ENCODE data around the gene PYROXD2. TPM values are rescaled to one million over a fixed set of nuclear protein-coding genes. Genes with fewer than 3 reads are reported as not detected.

PYROXD2 gene
- total RNA-seq, 1 experiment from 2014 or later, result 4.0 TPM

DNA sequence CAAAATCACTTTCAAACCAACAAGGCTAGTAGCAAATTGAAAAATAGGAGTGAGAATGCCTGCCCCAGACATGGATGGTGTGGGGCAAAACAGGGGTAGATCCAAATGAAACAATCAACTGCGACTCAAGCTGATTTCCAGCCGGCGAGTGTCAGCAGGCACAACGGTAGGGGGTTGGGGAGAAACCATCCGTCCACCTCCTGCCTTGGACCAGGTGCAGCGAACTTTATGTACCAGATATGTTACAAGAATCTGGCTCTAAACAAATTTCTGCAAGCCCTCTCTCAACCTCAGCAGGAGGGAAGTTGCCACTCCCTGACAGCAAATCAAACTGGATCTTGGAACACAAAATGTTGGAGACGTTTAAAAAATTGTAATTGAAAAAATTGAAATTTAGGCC is 45.2 kb downstream of the PYROXD2 start:
- no TSS peak for BruUV-seq (replicated peaks)
- Mint-ChIP-seq H3K4me3 (ENCODE audit: unreplicated experiment) (no peak overlapping the region), H3K9me3 (ENCODE audit: unreplicated experiment) (no peaks in the 10 kb centered on the region), H3K27ac (ENCODE audit: low read depth, unreplicated experiment) (no peak overlapping the region), H3K36me3 (ENCODE audit: insufficient read depth, unreplicated experiment) (no peaks in the 10 kb centered on the region), H3K27me3 (ENCODE audit: insufficient read depth, unreplicated experiment) (peaks cover 11% of the 10 kb centered on the region), H3K4me1 (ENCODE audit: insufficient read depth, unreplicated experiment) (peaks cover 8% of the 10 kb centered on the region)
- TF ChIP-seq, protein P1, sequence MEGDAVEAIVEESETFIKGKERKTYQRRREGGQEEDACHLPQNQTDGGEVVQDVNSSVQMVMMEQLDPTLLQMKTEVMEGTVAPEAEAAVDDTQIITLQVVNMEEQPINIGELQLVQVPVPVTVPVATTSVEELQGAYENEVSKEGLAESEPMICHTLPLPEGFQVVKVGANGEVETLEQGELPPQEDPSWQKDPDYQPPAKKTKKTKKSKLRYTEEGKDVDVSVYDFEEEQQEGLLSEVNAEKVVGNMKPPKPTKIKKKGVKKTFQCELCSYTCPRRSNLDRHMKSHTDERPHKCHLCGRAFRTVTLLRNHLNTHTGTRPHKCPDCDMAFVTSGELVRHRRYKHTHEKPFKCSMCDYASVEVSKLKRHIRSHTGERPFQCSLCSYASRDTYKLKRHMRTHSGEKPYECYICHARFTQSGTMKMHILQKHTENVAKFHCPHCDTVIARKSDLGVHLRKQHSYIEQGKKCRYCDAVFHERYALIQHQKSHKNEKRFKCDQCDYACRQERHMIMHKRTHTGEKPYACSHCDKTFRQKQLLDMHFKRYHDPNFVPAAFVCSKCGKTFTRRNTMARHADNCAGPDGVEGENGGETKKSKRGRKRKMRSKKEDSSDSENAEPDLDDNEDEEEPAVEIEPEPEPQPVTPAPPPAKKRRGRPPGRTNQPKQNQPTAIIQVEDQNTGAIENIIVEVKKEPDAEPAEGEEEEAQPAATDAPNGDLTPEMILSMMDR (IDR thresholded peaks at IDR 0.05; ENCODE audit: unreplicated experiment), result no peak
- intact Hi-C loops (cut with micrococcal nuclease), result no loop called here
- CTCF ChIA-PET, result interaction anchor here (0.5 kb wide), 1 partner anchor 61 kb away, joined by 4 read pairs; no protein-coding TSS in a partner anchor
- no peak for DNase-seq (ENCODE audit: unreplicated experiment)
- POLR2A ChIA-PET, result interaction anchor here (1.7 kb wide), 1 partner anchor 33 kb away, joined by 3 read pairs; no protein-coding TSS in a partner anchor

DNA sequence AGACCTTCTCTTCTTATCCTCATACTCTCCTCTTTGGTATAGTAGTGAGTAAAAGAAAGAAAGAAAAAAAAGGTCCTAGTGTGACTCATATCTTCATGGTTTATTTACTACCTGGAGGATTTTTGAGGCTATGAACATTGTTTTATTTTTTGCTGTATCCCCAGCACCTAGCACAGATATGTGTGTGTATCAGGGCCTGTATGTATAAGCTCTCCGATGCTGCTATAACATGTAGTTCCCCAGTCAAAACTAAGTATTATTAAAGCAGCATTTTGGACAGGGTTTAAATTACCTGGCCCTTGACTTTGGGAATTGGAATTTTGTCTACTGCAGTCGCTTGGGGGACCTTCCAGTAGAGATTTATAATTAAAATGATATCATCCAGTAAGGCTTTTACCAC is 46.3 kb downstream of the PYROXD2 start:
- no TSS peak for BruUV-seq (replicated peaks)
- Mint-ChIP-seq H3K4me3 (ENCODE audit: unreplicated experiment) (no peak overlapping the region), H3K9me3 (ENCODE audit: unreplicated experiment) (no peaks in the 10 kb centered on the region), H3K27ac (ENCODE audit: low read depth, unreplicated experiment) (no peak overlapping the region), H3K4me1 (ENCODE audit: insufficient read depth, unreplicated experiment) (no peaks in the 10 kb centered on the region), H3K36me3 (ENCODE audit: insufficient read depth, unreplicated experiment) (no peaks in the 10 kb centered on the region), H3K27me3 (ENCODE audit: insufficient read depth, unreplicated experiment) (peaks cover 11% of the 10 kb centered on the region)
- POLR2A ChIA-PET, result no interaction called here
- no peak for DNase-seq (ENCODE audit: unreplicated experiment)
- CTCF ChIA-PET, result no interaction called here
- TF ChIP-seq, protein P1 (IDR thresholded peaks at IDR 0.05; ENCODE audit: unreplicated experiment), result no peak
- intact Hi-C loops (cut with micrococcal nuclease), result no loop called here

DNA sequence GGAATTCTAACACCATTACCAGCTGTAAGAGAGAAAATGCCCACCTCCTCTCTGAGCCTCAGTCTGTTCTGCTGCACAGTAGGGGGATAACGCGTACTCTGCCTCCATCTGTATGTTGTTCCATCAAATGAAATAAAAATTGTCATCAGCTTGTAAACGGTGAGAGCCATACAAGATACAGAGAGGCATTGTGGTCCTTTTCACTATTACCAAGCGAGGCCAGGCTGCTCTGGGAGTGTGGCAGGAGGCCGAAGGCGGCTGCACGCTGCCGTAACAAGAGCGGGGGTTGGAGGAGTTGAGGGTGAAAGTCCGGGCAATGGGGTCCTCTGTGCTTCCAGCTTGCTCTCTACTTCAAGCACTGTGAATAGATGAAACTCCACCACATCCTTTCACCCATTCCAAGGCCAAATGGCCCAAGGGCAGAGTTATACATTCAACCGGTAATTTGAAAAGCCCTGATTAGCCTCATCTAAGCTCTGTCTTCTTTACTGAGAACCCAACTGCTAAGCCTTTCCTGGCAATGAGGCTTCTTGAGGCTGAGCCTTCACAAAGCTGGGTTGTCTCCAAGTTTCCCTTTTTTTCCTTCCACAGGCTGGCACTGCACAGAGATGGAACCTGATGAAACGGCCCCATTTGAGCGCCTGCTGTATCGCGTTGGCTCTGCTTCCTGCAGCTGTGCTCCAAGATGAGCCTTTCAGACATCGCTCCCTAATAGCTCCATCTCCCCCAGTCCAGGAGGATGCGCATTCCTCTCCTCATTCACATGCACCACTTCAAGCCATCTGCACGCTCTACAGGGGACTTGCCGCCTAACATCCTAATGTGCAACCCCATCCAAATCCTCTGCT is 47.2 kb downstream of the PYROXD2 start:
- DNase-seq (ENCODE audit: unreplicated experiment), result no peak
- CTCF ChIA-PET, result interaction anchor here (0.6 kb wide), 1 partner anchor 10 kb away, joined by 3 read pairs; no protein-coding TSS in a partner anchor
- BruUV-seq (replicated peaks), result no TSS peak

DNA sequence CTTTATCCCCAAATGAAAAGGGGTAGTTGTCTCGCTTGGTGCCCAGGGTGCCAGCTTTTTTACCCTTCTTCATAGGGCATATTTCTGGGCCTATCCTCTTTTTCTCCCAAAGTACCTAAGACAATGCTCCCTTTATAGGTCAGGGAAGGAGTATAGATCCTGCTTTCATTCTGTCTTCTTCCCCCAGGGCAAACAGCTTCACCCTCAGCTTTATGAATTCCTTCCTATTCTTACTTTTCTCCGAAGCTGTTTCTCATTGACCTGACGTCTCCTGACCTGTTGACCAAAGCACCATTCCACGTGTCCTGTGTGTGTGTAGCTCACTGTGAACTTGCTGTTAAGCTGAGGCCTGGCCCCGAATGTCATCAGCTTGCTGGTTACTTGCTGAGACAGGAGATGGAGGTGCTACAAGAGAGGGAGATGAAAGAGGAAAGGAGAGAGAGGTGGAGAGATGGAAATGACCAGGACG is 48.9 kb downstream of the PYROXD2 start:
- no peaks in the 10 kb centered on the region for H3K4me1 Mint-ChIP-seq (ENCODE audit: insufficient read depth, unreplicated experiment)
- no peak for DNase-seq (ENCODE audit: unreplicated experiment)
- no peak overlapping the region for H3K27ac Mint-ChIP-seq (ENCODE audit: low read depth, unreplicated experiment)
- TF ChIP-seq, protein P1 (IDR thresholded peaks at IDR 0.05; ENCODE audit: unreplicated experiment), result no peak
- intact Hi-C loops (cut with micrococcal nuclease), result no loop called here
- no peaks in the 10 kb centered on the region for H3K9me3 Mint-ChIP-seq (ENCODE audit: unreplicated experiment)
- ChIA-PET POLR2A (no interaction called here), CTCF (interaction anchor here (0.6 to 0.7 kb wide), 2 partner anchors 308 to 1074 kb away, joined by 3 read pairs; no protein-coding TSS in a partner anchor)
- no peaks in the 10 kb centered on the region for H3K36me3 Mint-ChIP-seq (ENCODE audit: insufficient read depth, unreplicated experiment)
- no TSS peak for BruUV-seq (replicated peaks)
- peaks cover 11% of the 10 kb centered on the region for H3K27me3 Mint-ChIP-seq (ENCODE audit: insufficient read depth, unreplicated experiment)
- H3K4me3 Mint-ChIP-seq (ENCODE audit: unreplicated experiment), result no peak overlapping the region

More for the DNA sequence above, 47.2 kb downstream of the PYROXD2 start:
- TF ChIP-seq, protein P1 (IDR thresholded peaks at IDR 0.05; ENCODE audit: unreplicated experiment), result no peak
- no peaks in the 10 kb centered on the region for H3K4me1 Mint-ChIP-seq (ENCODE audit: insufficient read depth, unreplicated experiment)
- POLR2A ChIA-PET, result no interaction called here
- no peaks in the 10 kb centered on the region for H3K9me3 Mint-ChIP-seq (ENCODE audit: unreplicated experiment)
- no peaks in the 10 kb centered on the region for H3K36me3 Mint-ChIP-seq (ENCODE audit: insufficient read depth, unreplicated experiment)
- no peak overlapping the region for H3K27ac Mint-ChIP-seq (ENCODE audit: low read depth, unreplicated experiment)
- intact Hi-C loops (cut with micrococcal nuclease), result no loop called here
- no peak overlapping the region for H3K4me3 Mint-ChIP-seq (ENCODE audit: unreplicated experiment)
- peaks cover 11% of the 10 kb centered on the region for H3K27me3 Mint-ChIP-seq (ENCODE audit: insufficient read depth, unreplicated experiment)

Measured in MCF 10A (cell line).